ENCODE measurements around the gene ALG2.

The ALG2 gene

DNA sequence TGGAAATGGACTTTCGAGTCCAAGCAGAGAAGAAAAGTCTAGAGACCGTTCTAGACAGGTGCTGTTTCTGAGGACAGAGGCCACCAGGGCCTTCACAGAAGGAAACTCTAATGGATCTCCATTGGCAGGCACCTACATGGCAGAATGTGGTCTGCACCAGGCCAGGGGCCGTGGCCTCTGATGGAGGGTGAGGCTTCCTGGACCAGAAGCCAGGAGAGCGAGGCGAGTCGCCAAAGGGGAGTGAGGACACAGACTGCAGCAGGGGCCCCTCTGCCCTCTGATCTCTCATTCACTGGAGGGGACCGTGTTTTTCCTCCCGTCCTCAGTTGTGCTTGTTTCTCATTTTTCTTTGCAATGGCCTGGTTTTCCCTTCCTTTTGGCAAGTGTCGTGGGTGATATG is 41.1 kb downstream of the ALG2 start:
- Histone ChIP-seq H3K36me3 (ENCODE audit: insufficient read depth, low read length) (no peaks in the 10 kb centered on the region), H4K20me1 (ENCODE audit: insufficient read depth, low read length, poor library complexity, severe bottlenecking) (no peaks in the 10 kb centered on the region), H3K9ac (ENCODE audit: low read depth, low read length, poor library complexity, severe bottlenecking) (peak overlapping the region; percentile 24), H3K4me1 (ENCODE audit: insufficient read depth, low read length, poor library complexity, severe bottlenecking) (peaks cover 45% of the 10 kb centered on the region), H3K4me3 (ENCODE audit: low read length, poor library complexity, severe bottlenecking) (no peak overlapping the region), H3K4me2 (ENCODE audit: low read depth, low read length, poor library complexity, severe bottlenecking) (peak overlapping the region; percentile 27), H3F3A (ENCODE audit: low read depth) (0 out of 2 replicates have a peak, but pooled peaks cover 4% of the 10 kb centered on the region), H3K9me2 (replicated peaks; ENCODE audit: low read depth, low read length) (no peaks in the 10 kb centered on the region), H3K9me3 (ENCODE audit: insufficient read depth, low read depth, low read length) (no peaks in the 10 kb centered on the region), H3K27me3 (ENCODE audit: insufficient read depth, low read length, poor library complexity, severe bottlenecking) (no peaks in the 10 kb centered on the region), H3K79me2 (ENCODE audit: insufficient read depth, low read length) (no peaks in the 10 kb centered on the region), H2AFZ (ENCODE audit: low read length) (peak overlapping the region; percentile 67; the same call in 1 of the 2 replicates)
- no peak for TF ChIP-seq EZH2phosphoT487 (IDR thresholded peaks at IDR 0.05; ENCODE audit: borderline replicate concordance)
- TF ChIP-seq, protein P1, sequence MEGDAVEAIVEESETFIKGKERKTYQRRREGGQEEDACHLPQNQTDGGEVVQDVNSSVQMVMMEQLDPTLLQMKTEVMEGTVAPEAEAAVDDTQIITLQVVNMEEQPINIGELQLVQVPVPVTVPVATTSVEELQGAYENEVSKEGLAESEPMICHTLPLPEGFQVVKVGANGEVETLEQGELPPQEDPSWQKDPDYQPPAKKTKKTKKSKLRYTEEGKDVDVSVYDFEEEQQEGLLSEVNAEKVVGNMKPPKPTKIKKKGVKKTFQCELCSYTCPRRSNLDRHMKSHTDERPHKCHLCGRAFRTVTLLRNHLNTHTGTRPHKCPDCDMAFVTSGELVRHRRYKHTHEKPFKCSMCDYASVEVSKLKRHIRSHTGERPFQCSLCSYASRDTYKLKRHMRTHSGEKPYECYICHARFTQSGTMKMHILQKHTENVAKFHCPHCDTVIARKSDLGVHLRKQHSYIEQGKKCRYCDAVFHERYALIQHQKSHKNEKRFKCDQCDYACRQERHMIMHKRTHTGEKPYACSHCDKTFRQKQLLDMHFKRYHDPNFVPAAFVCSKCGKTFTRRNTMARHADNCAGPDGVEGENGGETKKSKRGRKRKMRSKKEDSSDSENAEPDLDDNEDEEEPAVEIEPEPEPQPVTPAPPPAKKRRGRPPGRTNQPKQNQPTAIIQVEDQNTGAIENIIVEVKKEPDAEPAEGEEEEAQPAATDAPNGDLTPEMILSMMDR (conservative IDR thresholded peaks at IDR 0.05; ENCODE audit: low read length), result no peak

DNA sequence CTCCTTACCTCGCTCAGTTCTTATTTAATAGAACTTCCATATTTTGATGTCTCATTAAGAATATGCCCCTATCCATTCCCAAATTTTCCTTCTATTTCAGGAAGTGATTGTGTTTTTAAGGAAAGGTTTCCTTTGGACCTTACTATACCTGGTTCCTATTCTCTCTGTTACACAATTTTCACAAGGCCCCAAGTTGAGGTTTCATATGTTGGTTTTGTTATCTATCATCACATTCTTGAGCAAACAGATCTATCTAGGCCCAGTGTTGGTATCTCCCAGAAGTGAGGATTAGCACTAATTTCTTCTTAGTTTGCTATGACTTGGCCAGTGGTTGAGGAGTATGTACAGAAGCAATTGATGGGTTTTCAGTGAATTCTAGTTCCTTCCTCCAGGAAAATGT is 41.5 kb downstream of the ALG2 start:
- Histone ChIP-seq H3F3A (ENCODE audit: low read depth) (0 out of 2 replicates have a peak, but pooled peaks cover 4% of the 10 kb centered on the region), H3K4me2 (ENCODE audit: low read depth, low read length, poor library complexity, severe bottlenecking) (peak overlapping the region; percentile 27), H3K36me3 (ENCODE audit: insufficient read depth, low read length) (no peaks in the 10 kb centered on the region)

DNA sequence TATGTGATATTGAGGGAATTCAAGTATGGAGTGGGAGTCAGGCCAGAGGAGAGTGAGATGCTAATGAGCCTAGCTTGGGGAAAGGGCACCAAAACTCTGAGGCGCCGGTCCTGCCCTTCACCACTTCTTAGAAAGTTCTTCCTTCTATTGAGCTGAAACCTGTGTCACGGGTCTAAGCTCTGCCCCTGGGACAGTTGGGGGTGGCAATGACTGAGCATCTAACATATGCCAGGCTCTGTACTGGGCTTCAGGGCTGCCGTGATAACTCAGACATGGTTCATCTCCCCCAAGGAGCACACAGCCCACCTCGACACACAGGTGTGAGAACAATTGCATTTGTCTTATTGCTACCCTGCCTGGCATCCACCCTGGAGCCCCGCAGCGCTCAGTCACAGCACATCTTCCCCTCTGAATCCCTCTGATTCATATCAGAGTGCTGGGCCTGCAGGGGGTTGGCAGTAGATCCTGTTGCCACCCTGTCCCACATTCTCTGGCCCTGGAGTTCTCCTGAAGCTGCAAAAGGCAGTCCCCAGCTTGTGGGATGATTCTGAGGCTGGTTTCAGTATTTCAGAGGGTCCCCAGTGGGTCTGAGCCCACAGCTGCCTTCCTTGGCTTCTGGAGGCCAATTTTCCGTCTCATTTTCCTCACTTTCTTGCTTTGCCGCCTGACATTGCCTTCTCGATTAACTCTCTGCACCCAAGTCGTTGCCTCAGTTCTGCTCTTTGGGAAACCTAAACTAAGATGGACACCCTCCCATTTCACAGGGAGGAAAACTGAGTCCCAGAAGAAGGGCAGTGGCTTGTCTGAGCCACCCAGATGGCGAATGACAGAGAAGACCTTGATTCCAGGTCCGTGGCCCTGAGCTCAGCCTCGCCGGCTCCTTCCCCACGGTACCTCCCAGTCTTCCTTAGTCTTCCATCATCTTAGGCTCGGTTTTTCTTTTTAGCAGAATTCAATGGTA is 42.5 kb downstream of the ALG2 start:
- H4K20me1 ChIP-seq (ENCODE audit: insufficient read depth, low read length, poor library complexity, severe bottlenecking), result no peaks in the 10 kb centered on the region
- H3K27me3 ChIP-seq (ENCODE audit: insufficient read depth, low read length, poor library complexity, severe bottlenecking), result no peaks in the 10 kb centered on the region
- H3K4me3 ChIP-seq (ENCODE audit: low read length, poor library complexity, severe bottlenecking), result no peak overlapping the region
- H3K4me1 ChIP-seq (ENCODE audit: insufficient read depth, low read length, poor library complexity, severe bottlenecking), result peaks cover 42% of the 10 kb centered on the region
- H3K9me3 ChIP-seq (ENCODE audit: insufficient read depth, low read depth, low read length), result no peaks in the 10 kb centered on the region
- no peak for TF ChIP-seq EZH2phosphoT487 (IDR thresholded peaks at IDR 0.05; ENCODE audit: borderline replicate concordance)
- no peak overlapping the region for H3K9ac ChIP-seq (ENCODE audit: low read depth, low read length, poor library complexity, severe bottlenecking)
- no peaks in the 10 kb centered on the region for H3K9me2 ChIP-seq (replicated peaks; ENCODE audit: low read depth, low read length)
- H3F3A ChIP-seq (ENCODE audit: low read depth), result 0 out of 2 replicates have a peak, but pooled peaks cover 4% of the 10 kb centered on the region
- H3K4me2 ChIP-seq (ENCODE audit: low read depth, low read length, poor library complexity, severe bottlenecking), result no peak overlapping the region
- no peaks in the 10 kb centered on the region for H3K79me2 ChIP-seq (ENCODE audit: insufficient read depth, low read length)
- no peak overlapping the region for H2AFZ ChIP-seq (ENCODE audit: low read length)
- H3K36me3 ChIP-seq (ENCODE audit: insufficient read depth, low read length), result no peaks in the 10 kb centered on the region

More for the DNA sequence above, 41.5 kb downstream of the ALG2 start:
- no peak for TF ChIP-seq EZH2phosphoT487 (IDR thresholded peaks at IDR 0.05; ENCODE audit: borderline replicate concordance)
- TF ChIP-seq, protein P1 (conservative IDR thresholded peaks at IDR 0.05; ENCODE audit: low read length), result no peak
- Histone ChIP-seq H4K20me1 (ENCODE audit: insufficient read depth, low read length, poor library complexity, severe bottlenecking) (no peaks in the 10 kb centered on the region), H3K4me1 (ENCODE audit: insufficient read depth, low read length, poor library complexity, severe bottlenecking) (peaks cover 45% of the 10 kb centered on the region), H2AFZ (ENCODE audit: low read length) (0 out of 2 replicates have a peak overlapping the region, but pooled peaks have one; percentile 36), H3K9me3 (ENCODE audit: insufficient read depth, low read depth, low read length) (no peaks in the 10 kb centered on the region), H3K27me3 (ENCODE audit: insufficient read depth, low read length, poor library complexity, severe bottlenecking) (no peaks in the 10 kb centered on the region), H3K9me2 (replicated peaks; ENCODE audit: low read depth, low read length) (no peaks in the 10 kb centered on the region), H3K4me3 (ENCODE audit: low read length, poor library complexity, severe bottlenecking) (no peak overlapping the region), H3K9ac (ENCODE audit: low read depth, low read length, poor library complexity, severe bottlenecking) (no peak overlapping the region), H3K79me2 (ENCODE audit: insufficient read depth, low read length) (no peaks in the 10 kb centered on the region)

All from Loucy (cell line).